GM23338 (cell line): ENCODE data around the gene RP2. TPM values are rescaled to one million over a fixed set of nuclear protein-coding genes. Genes with fewer than 3 reads are reported as not detected.

Experiments used
- ATAC-seq: fragments of 200-7000 bp; cut with Tn5 transposase; 3 replicates; pipeline ENCODE4 v1.9.1; 2020
- DNase-seq: peaks from one replicate; pipeline ENCODE4 v3.0.0-alpha.2; 2015; ENCODE audit warnings: low spot score
- H2AFZ ChIP-seq: fragments of 200-600 bp; sonication (generic); 2 replicates; pipeline ENCODE4 v1.8.0; 2016; ENCODE audit warnings: antibody characterized with exemption, mild to moderate bottlenecking, moderate library complexity
- H3F3A ChIP-seq: fragments of 200-600 bp; sonication (generic); replicated peaks from 2 replicates; pipeline ENCODE4 v1.8.0; 2017; ENCODE audit warnings: antibody characterized with exemption, mixed run types, low read depth
- H3K27ac ChIP-seq: fragments of 200-600 bp; sonication (generic); 2 replicates; pipeline ENCODE4 v1.6.1; 2016; ENCODE audit warnings: low read depth
- H3K27me3 ChIP-seq: fragments of 200-600 bp; sonication (generic); 2 replicates; pipeline ENCODE4 v1.8.0; 2016; ENCODE audit warnings: mild to moderate bottlenecking, mixed run types, moderate library complexity; ENCODE audit not compliant: insufficient read depth
- H3K36me3 ChIP-seq: fragments of 200-600 bp; sonication (generic); 2 replicates; pipeline ENCODE4 v1.8.0; 2016; ENCODE audit warnings: mild to moderate bottlenecking; ENCODE audit not compliant: insufficient read depth
- H3K4me1 ChIP-seq: fragments of 200-600 bp; sonication (generic); 2 replicates; pipeline ENCODE4 v1.8.0; 2016; ENCODE audit warnings: mild to moderate bottlenecking, moderate library complexity; ENCODE audit not compliant: insufficient read depth
- H3K4me2 ChIP-seq: fragments of 200-600 bp; sonication (generic); 2 replicates; pipeline ENCODE4 v1.7.1; 2017; ENCODE audit warnings: mixed run types
- H3K4me3 ChIP-seq: fragments of 200-600 bp; sonication (generic); 2 replicates; pipeline ENCODE4 v1.6.1; 2016; ENCODE audit warnings: mixed run types
- H3K79me2 ChIP-seq: fragments of 200-600 bp; sonication (generic); replicated peaks from 2 replicates; pipeline ENCODE4 v1.8.0; 2017; ENCODE audit warnings: mild to moderate bottlenecking; ENCODE audit not compliant: insufficient read depth
- H3K9me2 ChIP-seq: fragments of 200-600 bp; sonication (generic); 2 replicates; pipeline ENCODE4 v1.8.0; 2017; ENCODE audit not compliant: insufficient read depth
- H4K20me1 ChIP-seq: fragments of 200-600 bp; sonication (generic); replicated peaks from 2 replicates; pipeline ENCODE4 v1.8.0; 2017; ENCODE audit warnings: mild to moderate bottlenecking; ENCODE audit not compliant: insufficient read depth
- H3K27ac Mint-ChIP-seq: 2 replicates; pipeline ENCODE4 v1.8.0; 2020; ENCODE audit warnings: inconsistent platforms, mild to moderate bottlenecking, moderate library complexity, mixed read lengths
- H3K27me3 Mint-ChIP-seq: 3 replicates; pipeline ENCODE4 v1.8.0; 2022; ENCODE audit warnings: low read depth, mild to moderate bottlenecking, moderate library complexity, mixed read lengths, inconsistent platforms; ENCODE audit not compliant: insufficient read depth, poor library complexity
- H3K36me3 Mint-ChIP-seq: 3 replicates; pipeline ENCODE4 v1.8.0; 2021; ENCODE audit warnings: low read depth, mild to moderate bottlenecking, inconsistent platforms, moderate library complexity, mixed read lengths
- H3K4me1 Mint-ChIP-seq: 3 replicates; pipeline ENCODE4 v1.8.0; 2020; ENCODE audit warnings: mild to moderate bottlenecking, inconsistent platforms, mixed read lengths
- H3K4me3 Mint-ChIP-seq: 3 replicates; pipeline ENCODE4 v1.8.0; 2021; ENCODE audit warnings: moderate library complexity, mild to moderate bottlenecking, inconsistent platforms, mixed read lengths
- H3K9me3 Mint-ChIP-seq: 3 replicates; pipeline ENCODE4 v1.8.0; 2020; ENCODE audit warnings: moderate library complexity, mild to moderate bottlenecking, inconsistent platforms, mixed read lengths
- CREB1 ChIP-seq: fragments of 250-450 bp; sonication (Bioruptor Pico); IDR thresholded peaks from 2 replicates; pipeline ENCODE4 v1.5.0; 2020; ENCODE audit warnings: low read depth, mild to moderate bottlenecking, moderate library complexity
- EZH2 ChIP-seq: fragments of 200-600 bp; sonication (generic); IDR thresholded peaks from one replicate; pipeline ENCODE4 v1.8.0; 2017; ENCODE audit warnings: antibody characterized with exemption, mild to moderate bottlenecking, low read depth; ENCODE audit not compliant: unreplicated experiment
- EZH2phosphoT487 ChIP-seq: fragments of 200-600 bp; sonication (generic); IDR thresholded peaks from one replicate; pipeline ENCODE4 v1.8.1; 2018; ENCODE audit warnings: antibody characterized with exemption; ENCODE audit not compliant: unreplicated experiment
- JUNB ChIP-seq: IDR thresholded peaks from one replicate; pipeline ENCODE4 v1.6.1; 2016; ENCODE audit warnings: antibody characterized with exemption; ENCODE audit not compliant: unreplicated experiment
- NANOG ChIP-seq: IDR thresholded peaks from 2 replicates; pipeline ENCODE4 v1.6.1; 2016; ENCODE audit warnings: antibody characterized with exemption, borderline replicate concordance
- POLR2AphosphoS5 ChIP-seq: IDR thresholded peaks from 2 replicates; pipeline ENCODE4 v1.6.1; 2016; ENCODE audit warnings: antibody characterized with exemption, low read depth
- STAT1 ChIP-seq: IDR thresholded peaks from one replicate; pipeline ENCODE4 v1.6.1; 2016; ENCODE audit warnings: antibody characterized with exemption; ENCODE audit not compliant: unreplicated experiment
- ZNF114 ChIP-seq: fragments of 250-450 bp; sonication (Bioruptor Pico); IDR thresholded peaks from 2 replicates; pipeline ENCODE4 v1.5.0; 2020; ENCODE audit warnings: mild to moderate bottlenecking, moderate library complexity
- ZNF331 ChIP-seq: fragments of 250-450 bp; sonication (Bioruptor Pico); IDR thresholded peaks from 2 replicates; pipeline ENCODE4 v1.5.0; 2020; ENCODE audit warnings: low read depth, mild to moderate bottlenecking, moderate library complexity
- polyA plus RNA-seq: library from polyadenylated mRNA; unstranded; fragments of >200 nt; fragmentation: Nextera tagmentation; extraction: Ambion mirVana; gene quantifications from 2 replicates; pipeline ENCODE4 v1.2.1, GENCODE V29; 2016
- total RNA-seq: library from RNA; depleted of rRNA; stranded (reverse); fragments of >200 nt; shearing (Covaris generic); gene quantifications from 2 replicates; pipeline ENCODE4 v1.2.3, GENCODE V29; 2014
- TF ChIP-seq, protein P1 (sequence below): fragments of 250-450 bp; sonication (Bioruptor Pico); IDR thresholded peaks from 2 replicates; pipeline ENCODE4 v1.5.0; 2020; ENCODE audit warnings: mild to moderate bottlenecking, moderate library complexity
- TF ChIP-seq, protein P2 (sequence below): IDR thresholded peaks from one replicate; pipeline ENCODE4 v1.6.1; 2018; ENCODE audit warnings: antibody characterized with exemption; ENCODE audit not compliant: unreplicated experiment
- TF ChIP-seq, protein P3 (sequence below): IDR thresholded peaks from 2 replicates; pipeline ENCODE4 v1.6.1; 2016; ENCODE audit warnings: antibody characterized with exemption
- TF ChIP-seq, protein P4 (sequence below), 2 experiments: fragments of 200-600 bp in 1 of 2; sonication (generic) in 1 of 2; conservative IDR thresholded peaks; 2 replicates each; pipeline versions ENCODE4 v1.5.1 to v1.6.1; 2016 to 2017; ENCODE audit warnings: antibody characterized with exemption in 2 of 2, low read depth in 2 of 2, mild to moderate bottlenecking in 2 of 2, moderate library complexity in 1 of 2

Gene RP2
- total and polyA plus RNA-seq, 2 experiments from 2014 or later = 4.5 to 12.1 TPM

DNA sequence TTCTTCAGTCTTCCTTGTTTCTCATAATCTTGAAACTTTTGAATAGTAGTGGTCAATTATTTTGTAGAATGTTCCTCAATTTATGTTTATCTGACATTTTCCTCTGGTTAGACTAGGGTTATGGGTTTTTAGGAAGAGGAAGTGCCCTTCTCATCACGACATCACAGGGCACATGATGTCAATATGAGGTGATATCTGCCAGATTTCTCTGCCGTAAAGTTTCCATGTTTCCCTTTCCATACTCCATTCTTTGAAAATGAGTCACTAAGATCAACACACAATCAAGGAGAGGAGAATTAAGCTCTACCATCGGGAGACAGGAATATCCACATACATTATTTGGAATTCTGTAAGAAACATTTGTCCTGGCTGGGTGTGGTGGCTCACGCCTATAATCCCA is 28.4 kb downstream of the RP2 start:
- Mint-ChIP-seq H3K4me1 (no peaks in the 10 kb centered on the region), H3K27ac (no peak overlapping the region), H3K4me3 (no peak overlapping the region), H3K36me3 (peaks cover 8% of the 10 kb centered on the region; the same call in 2 of the 3 replicates), H3K27me3 (peaks cover 3% of the 10 kb centered on the region), H3K9me3 (no peaks in the 10 kb centered on the region)
- no peak overlapping the region for H3K4me3 ChIP-seq
- DNase-seq = no peak
- H3K9me2 ChIP-seq = no peaks in the 10 kb centered on the region
- H3K79me2 ChIP-seq = no peaks in the 10 kb centered on the region
- no peaks in the 10 kb centered on the region for H3K27me3 ChIP-seq
- no peaks in the 10 kb centered on the region for H3F3A ChIP-seq
- H3K27ac ChIP-seq = no peak overlapping the region
- H3K4me1 ChIP-seq = no peaks in the 10 kb centered on the region
- no peak overlapping the region for H3K4me2 ChIP-seq
- TF ChIP-seq, protein P1, sequence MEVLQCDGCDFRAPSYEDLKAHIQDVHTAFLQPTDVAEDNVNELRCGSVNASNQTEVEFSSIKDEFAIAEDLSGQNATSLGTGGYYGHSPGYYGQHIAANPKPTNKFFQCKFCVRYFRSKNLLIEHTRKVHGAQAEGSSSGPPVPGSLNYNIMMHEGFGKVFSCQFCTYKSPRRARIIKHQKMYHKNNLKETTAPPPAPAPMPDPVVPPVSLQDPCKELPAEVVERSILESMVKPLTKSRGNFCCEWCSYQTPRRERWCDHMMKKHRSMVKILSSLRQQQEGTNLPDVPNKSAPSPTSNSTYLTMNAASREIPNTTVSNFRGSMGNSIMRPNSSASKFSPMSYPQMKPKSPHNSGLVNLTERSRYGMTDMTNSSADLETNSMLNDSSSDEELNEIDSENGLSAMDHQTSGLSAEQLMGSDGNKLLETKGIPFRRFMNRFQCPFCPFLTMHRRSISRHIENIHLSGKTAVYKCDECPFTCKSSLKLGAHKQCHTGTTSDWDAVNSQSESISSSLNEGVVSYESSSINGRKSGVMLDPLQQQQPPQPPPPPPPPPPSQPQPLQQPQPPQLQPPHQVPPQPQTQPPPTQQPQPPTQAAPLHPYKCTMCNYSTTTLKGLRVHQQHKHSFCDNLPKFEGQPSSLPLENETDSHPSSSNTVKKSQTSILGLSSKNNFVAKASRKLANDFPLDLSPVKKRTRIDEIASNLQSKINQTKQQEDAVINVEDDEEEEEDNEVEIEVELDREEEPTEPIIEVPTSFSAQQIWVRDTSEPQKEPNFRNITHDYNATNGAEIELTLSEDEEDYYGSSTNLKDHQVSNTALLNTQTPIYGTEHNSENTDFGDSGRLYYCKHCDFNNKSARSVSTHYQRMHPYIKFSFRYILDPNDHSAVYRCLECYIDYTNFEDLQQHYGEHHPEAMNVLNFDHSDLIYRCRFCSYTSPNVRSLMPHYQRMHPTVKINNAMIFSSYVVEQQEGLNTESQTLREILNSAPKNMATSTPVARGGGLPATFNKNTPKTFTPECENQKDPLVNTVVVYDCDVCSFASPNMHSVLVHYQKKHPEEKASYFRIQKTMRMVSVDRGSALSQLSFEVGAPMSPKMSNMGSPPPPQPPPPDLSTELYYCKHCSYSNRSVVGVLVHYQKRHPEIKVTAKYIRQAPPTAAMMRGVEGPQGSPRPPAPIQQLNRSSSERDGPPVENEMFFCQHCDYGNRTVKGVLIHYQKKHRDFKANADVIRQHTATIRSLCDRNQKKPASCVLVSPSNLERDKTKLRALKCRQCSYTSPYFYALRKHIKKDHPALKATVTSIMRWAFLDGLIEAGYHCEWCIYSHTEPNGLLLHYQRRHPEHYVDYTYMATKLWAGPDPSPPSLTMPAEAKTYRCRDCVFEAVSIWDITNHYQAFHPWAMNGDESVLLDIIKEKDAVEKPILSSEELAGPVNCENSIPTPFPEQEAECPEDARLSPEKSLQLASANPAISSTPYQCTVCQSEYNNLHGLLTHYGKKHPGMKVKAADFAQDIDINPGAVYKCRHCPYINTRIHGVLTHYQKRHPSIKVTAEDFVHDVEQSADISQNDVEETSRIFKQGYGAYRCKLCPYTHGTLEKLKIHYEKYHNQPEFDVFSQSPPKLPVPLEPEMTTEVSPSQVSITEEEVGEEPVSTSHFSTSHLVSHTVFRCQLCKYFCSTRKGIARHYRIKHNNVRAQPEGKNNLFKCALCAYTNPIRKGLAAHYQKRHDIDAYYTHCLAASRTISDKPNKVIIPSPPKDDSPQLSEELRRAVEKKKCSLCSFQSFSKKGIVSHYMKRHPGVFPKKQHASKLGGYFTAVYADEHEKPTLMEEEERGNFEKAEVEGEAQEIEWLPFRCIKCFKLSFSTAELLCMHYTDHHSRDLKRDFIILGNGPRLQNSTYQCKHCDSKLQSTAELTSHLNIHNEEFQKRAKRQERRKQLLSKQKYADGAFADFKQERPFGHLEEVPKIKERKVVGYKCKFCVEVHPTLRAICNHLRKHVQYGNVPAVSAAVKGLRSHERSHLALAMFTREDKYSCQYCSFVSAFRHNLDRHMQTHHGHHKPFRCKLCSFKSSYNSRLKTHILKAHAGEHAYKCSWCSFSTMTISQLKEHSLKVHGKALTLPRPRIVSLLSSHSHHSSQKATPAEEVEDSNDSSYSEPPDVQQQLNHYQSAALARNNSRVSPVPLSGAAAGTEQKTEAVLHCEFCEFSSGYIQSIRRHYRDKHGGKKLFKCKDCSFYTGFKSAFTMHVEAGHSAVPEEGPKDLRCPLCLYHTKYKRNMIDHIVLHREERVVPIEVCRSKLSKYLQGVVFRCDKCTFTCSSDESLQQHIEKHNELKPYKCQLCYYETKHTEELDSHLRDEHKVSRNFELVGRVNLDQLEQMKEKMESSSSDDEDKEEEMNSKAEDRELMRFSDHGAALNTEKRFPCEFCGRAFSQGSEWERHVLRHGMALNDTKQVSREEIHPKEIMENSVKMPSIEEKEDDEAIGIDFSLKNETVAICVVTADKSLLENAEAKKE = no peak
- TF ChIP-seq, protein P2, sequence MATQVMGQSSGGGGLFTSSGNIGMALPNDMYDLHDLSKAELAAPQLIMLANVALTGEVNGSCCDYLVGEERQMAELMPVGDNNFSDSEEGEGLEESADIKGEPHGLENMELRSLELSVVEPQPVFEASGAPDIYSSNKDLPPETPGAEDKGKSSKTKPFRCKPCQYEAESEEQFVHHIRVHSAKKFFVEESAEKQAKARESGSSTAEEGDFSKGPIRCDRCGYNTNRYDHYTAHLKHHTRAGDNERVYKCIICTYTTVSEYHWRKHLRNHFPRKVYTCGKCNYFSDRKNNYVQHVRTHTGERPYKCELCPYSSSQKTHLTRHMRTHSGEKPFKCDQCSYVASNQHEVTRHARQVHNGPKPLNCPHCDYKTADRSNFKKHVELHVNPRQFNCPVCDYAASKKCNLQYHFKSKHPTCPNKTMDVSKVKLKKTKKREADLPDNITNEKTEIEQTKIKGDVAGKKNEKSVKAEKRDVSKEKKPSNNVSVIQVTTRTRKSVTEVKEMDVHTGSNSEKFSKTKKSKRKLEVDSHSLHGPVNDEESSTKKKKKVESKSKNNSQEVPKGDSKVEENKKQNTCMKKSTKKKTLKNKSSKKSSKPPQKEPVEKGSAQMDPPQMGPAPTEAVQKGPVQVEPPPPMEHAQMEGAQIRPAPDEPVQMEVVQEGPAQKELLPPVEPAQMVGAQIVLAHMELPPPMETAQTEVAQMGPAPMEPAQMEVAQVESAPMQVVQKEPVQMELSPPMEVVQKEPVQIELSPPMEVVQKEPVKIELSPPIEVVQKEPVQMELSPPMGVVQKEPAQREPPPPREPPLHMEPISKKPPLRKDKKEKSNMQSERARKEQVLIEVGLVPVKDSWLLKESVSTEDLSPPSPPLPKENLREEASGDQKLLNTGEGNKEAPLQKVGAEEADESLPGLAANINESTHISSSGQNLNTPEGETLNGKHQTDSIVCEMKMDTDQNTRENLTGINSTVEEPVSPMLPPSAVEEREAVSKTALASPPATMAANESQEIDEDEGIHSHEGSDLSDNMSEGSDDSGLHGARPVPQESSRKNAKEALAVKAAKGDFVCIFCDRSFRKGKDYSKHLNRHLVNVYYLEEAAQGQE = no peak
- TF ChIP-seq ZNF331 (no peak), EZH2phosphoT487 (no peak), STAT1 (no peak), NANOG (no peak), ZNF114 (no peak), JUNB (no peak), EZH2 (no peak), POLR2AphosphoS5 (no peak), CREB1 (CRISPR knock-in tag) (no peak)
- TF ChIP-seq, protein P3, sequence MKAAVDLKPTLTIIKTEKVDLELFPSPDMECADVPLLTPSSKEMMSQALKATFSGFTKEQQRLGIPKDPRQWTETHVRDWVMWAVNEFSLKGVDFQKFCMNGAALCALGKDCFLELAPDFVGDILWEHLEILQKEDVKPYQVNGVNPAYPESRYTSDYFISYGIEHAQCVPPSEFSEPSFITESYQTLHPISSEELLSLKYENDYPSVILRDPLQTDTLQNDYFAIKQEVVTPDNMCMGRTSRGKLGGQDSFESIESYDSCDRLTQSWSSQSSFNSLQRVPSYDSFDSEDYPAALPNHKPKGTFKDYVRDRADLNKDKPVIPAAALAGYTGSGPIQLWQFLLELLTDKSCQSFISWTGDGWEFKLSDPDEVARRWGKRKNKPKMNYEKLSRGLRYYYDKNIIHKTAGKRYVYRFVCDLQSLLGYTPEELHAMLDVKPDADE = no peak
- TF ChIP-seq, protein P4, sequence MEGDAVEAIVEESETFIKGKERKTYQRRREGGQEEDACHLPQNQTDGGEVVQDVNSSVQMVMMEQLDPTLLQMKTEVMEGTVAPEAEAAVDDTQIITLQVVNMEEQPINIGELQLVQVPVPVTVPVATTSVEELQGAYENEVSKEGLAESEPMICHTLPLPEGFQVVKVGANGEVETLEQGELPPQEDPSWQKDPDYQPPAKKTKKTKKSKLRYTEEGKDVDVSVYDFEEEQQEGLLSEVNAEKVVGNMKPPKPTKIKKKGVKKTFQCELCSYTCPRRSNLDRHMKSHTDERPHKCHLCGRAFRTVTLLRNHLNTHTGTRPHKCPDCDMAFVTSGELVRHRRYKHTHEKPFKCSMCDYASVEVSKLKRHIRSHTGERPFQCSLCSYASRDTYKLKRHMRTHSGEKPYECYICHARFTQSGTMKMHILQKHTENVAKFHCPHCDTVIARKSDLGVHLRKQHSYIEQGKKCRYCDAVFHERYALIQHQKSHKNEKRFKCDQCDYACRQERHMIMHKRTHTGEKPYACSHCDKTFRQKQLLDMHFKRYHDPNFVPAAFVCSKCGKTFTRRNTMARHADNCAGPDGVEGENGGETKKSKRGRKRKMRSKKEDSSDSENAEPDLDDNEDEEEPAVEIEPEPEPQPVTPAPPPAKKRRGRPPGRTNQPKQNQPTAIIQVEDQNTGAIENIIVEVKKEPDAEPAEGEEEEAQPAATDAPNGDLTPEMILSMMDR (conservative IDR thresholded peaks at IDR 0.05; ENCODE audit: low read depth in 2 of 2) = no peak
- ATAC-seq = no peak
- no peaks in the 10 kb centered on the region for H3K36me3 ChIP-seq
- no peaks in the 10 kb centered on the region for H4K20me1 ChIP-seq
- H2AFZ ChIP-seq = no peak overlapping the region
